ENCODE measurements around the gene HPSE. TPM values are rescaled to one million over a fixed set of nuclear protein-coding genes. Genes with fewer than 3 reads are reported as not detected.

The HPSE gene
- total RNA-seq, 1 experiment from 2014 or later, result 12.6 TPM

- BruUV-seq (replicated peaks), result no TSS peak
- RAD21 ChIA-PET (ENCODE audit: low non-redundant PET in 1 of 2, low total read pairs in 2 of 2, uncharacterized antibody in 2 of 2, unreplicated experiment in 2 of 2), result no interaction called here
These were observed 29.5 kb downstream of the HPSE start for GRCh38 chr4:83305187-83305586.

More at GRCh38 chr4:83305187-83305586, 29.5 kb downstream of the HPSE start:
- Histone ChIP-seq H3K4me3 (replicated peaks in 1 of 2; ENCODE audit: low read depth in 1 of 2, low read length in 2 of 2) (no peak overlapping the region), H3K9me2 (ENCODE audit: insufficient read depth) (no peaks in the 10 kb centered on the region), H3K79me2 (ENCODE audit: insufficient read depth, low read length) (no peaks in the 10 kb centered on the region), H3K4me2 (ENCODE audit: low read length) (no peak overlapping the region), H2AFZ (ENCODE audit: low read depth, low read length, poor library complexity, severe bottlenecking) (no peak overlapping the region), H4K20me1 (ENCODE audit: insufficient read depth) (no peaks in the 10 kb centered on the region), H3K4me1 (ENCODE audit: control insufficient read depth in 1 of 2, insufficient read depth in 2 of 2, low read length in 2 of 2) (no peaks in the 10 kb centered on the region), H3K36me3 (ENCODE audit: control insufficient read depth in 1 of 2, insufficient read depth in 2 of 2, low read length in 2 of 2) (no peaks in the 10 kb centered on the region), H3K9me3 (ENCODE audit: control insufficient read depth in 1 of 2, insufficient read depth in 1 of 2, low read depth in 1 of 2, low read length in 2 of 2) (no peaks in the 10 kb centered on the region), H3K9ac (ENCODE audit: low read length) (no peak overlapping the region), H3K27me3 (ENCODE audit: insufficient read depth, low read length) (no peaks in the 10 kb centered on the region), H3K27ac (ENCODE audit: low read depth, low read length) (no peak overlapping the region)
- intact Hi-C loops (cut with micrococcal nuclease), result no loop called here
- no peak for ATAC-seq
- ChIA-PET POLR2A (no interaction called here), CTCF (no interaction called here)
- no peak for TF ChIP-seq ZNF274 (IDR thresholded peaks at IDR 0.05; ENCODE audit: low read depth, low read length)
- no peak for TF ChIP-seq POLR2AphosphoS5 (IDR thresholded peaks at IDR 0.05; ENCODE audit: low read depth, low read length)
- no peak for TF ChIP-seq SIN3A (IDR thresholded peaks at IDR 0.05; ENCODE audit: low read depth)
- TF ChIP-seq REST (IDR thresholded peaks at IDR 0.05; ENCODE audit: low read depth), result no peak
- no peak for TF ChIP-seq EZH2phosphoT487 (IDR thresholded peaks at IDR 0.05; ENCODE audit: borderline replicate concordance)
- TF ChIP-seq CEBPB (IDR thresholded peaks at IDR 0.05; ENCODE audit: low read depth), result no peak
- no peak for TF ChIP-seq CBX3 (IDR thresholded peaks at IDR 0.05; ENCODE audit: low read depth)
- TF ChIP-seq ELF1 (IDR thresholded peaks at IDR 0.05; ENCODE audit: borderline replicate concordance, low read depth), result no peak
- DNase-seq (ENCODE audit: low read depth, low spot score), result no peak
